ENCODE results near the gene CCNI2. TPM values are rescaled to one million over a fixed set of nuclear protein-coding genes. Genes with fewer than 3 reads are reported as not detected.

CCNI2 gene
- total RNA-seq, 1 experiment from 2014 or later = 3.3 TPM

GRCh38 chr5:132742158-132742557, 5.1 kb upstream of the CCNI2 start:
- no peak for DNase-seq
- Mint-ChIP-seq H3K4me3 (ENCODE audit: low read depth, unreplicated experiment) (no peak overlapping the region), H3K9me3 (ENCODE audit: low read depth, unreplicated experiment) (no peaks in the 10 kb centered on the region), H3K4me1 (ENCODE audit: low read depth, unreplicated experiment) (peaks cover 15% of the 10 kb centered on the region), H3K27ac (ENCODE audit: unreplicated experiment) (no peak overlapping the region), H3K27me3 (ENCODE audit: unreplicated experiment) (no peaks in the 10 kb centered on the region), H3K36me3 (ENCODE audit: insufficient read depth, unreplicated experiment) (peaks cover 15% of the 10 kb centered on the region)
- intact Hi-C loops (cut with micrococcal nuclease; ENCODE audit: unreplicated experiment) = no loop called here
- TF ChIP-seq CTCF (IDR thresholded peaks at IDR 0.05; ENCODE audit: unreplicated experiment) = no peak
- CTCF ChIA-PET = no interaction called here
- BruUV-seq (replicated peaks) = no TSS peak

GRCh38 chr5:132742626-132743025, 4.6 kb upstream of the CCNI2 start:
- no peak for DNase-seq
- CTCF ChIA-PET = no interaction called here
- intact Hi-C loops (cut with micrococcal nuclease; ENCODE audit: unreplicated experiment) = no loop called here
- Mint-ChIP-seq H3K9me3 (ENCODE audit: low read depth, unreplicated experiment) (no peaks in the 10 kb centered on the region), H3K4me3 (ENCODE audit: low read depth, unreplicated experiment) (no peak overlapping the region), H3K4me1 (ENCODE audit: low read depth, unreplicated experiment) (peaks cover 15% of the 10 kb centered on the region), H3K27me3 (ENCODE audit: unreplicated experiment) (no peaks in the 10 kb centered on the region), H3K27ac (ENCODE audit: unreplicated experiment) (no peak overlapping the region), H3K36me3 (ENCODE audit: insufficient read depth, unreplicated experiment) (peaks cover 10% of the 10 kb centered on the region)
- no peak for TF ChIP-seq CTCF (IDR thresholded peaks at IDR 0.05; ENCODE audit: unreplicated experiment)
- no TSS peak for BruUV-seq (replicated peaks)

- H3K4me3 Mint-ChIP-seq (ENCODE audit: low read depth, unreplicated experiment) = no peak overlapping the region
- no peaks in the 10 kb centered on the region for H3K9me3 Mint-ChIP-seq (ENCODE audit: low read depth, unreplicated experiment)
- no TSS peak for BruUV-seq (replicated peaks)
- intact Hi-C loops (cut with micrococcal nuclease; ENCODE audit: unreplicated experiment) = no loop called here
- H3K27me3 Mint-ChIP-seq (ENCODE audit: unreplicated experiment) = no peaks in the 10 kb centered on the region
- no peaks in the 10 kb centered on the region for H3K36me3 Mint-ChIP-seq (ENCODE audit: insufficient read depth, unreplicated experiment)
- no peaks in the 10 kb centered on the region for H3K4me1 Mint-ChIP-seq (ENCODE audit: low read depth, unreplicated experiment)
- no peak for DNase-seq
- TF ChIP-seq CTCF (IDR thresholded peaks at IDR 0.05; ENCODE audit: unreplicated experiment) = no peak
- CTCF ChIA-PET = no interaction called here
- H3K27ac Mint-ChIP-seq (ENCODE audit: unreplicated experiment) = no peak overlapping the region
These were observed 2.6 kb upstream of the CCNI2 start for GRCh38 chr5:132744659-132745058.

GRCh38 chr5:132746592-132746953, 653 bp upstream of the CCNI2 start:
- Mint-ChIP-seq H3K27me3 (ENCODE audit: unreplicated experiment) (no peaks in the 10 kb centered on the region), H3K9me3 (ENCODE audit: low read depth, unreplicated experiment) (no peaks in the 10 kb centered on the region), H3K27ac (ENCODE audit: unreplicated experiment) (no peak overlapping the region), H3K4me3 (ENCODE audit: low read depth, unreplicated experiment) (peak overlapping the region; percentile 66), H3K4me1 (ENCODE audit: low read depth, unreplicated experiment) (no peaks in the 10 kb centered on the region), H3K36me3 (ENCODE audit: insufficient read depth, unreplicated experiment) (no peaks in the 10 kb centered on the region)
- CTCF ChIA-PET = interaction anchor here (1.2 to 1.6 kb wide), 3 partner anchors 9 to 74 kb away, joined by 5 to 28 read pairs (median 8); partner anchors contain the start of gene KIF3A
- DNase-seq = no peak
- intact Hi-C loops (cut with micrococcal nuclease; ENCODE audit: unreplicated experiment) = no loop called here
- BruUV-seq (replicated peaks) = no TSS peak
- no peak for TF ChIP-seq CTCF (IDR thresholded peaks at IDR 0.05; ENCODE audit: unreplicated experiment)
